PC-3 (cell line): Measurements from ENCODE around the gene MLLT3. TPM values are rescaled to one million over a fixed set of nuclear protein-coding genes. Genes with fewer than 3 reads are reported as not detected.
"Not testable (repeated sequence)": the region's sequence is repeated elsewhere in the genome, so short reads cannot be mapped to it uniquely, and the experiment has no call there.

Source experiments
- ATAC-seq: fragments of 200-7000 bp; cut with Tn5 transposase; 2 replicates; pipeline ENCODE4 v1.9.1; 2020; ENCODE audit warnings: mild to moderate bottlenecking, moderate library complexity
- BruUV-seq: library from RNA; stranded (reverse); fragments of 400-500 nt; replicated peaks from 2 replicates; lab custom pipeline; 2021; lab: Mats Ljungman, UMichigan
- CTCF ChIA-PET: fragments of 300-600 bp; sonication (Branson Sonifier 250); formaldehyde crosslinking; loops from one replicate; lab custom pipeline; 2022; ENCODE audit warnings: antibody characterized with exemption; lab: Charles Lee
- POLR2A ChIA-PET: fragments of 300-600 bp; sonication (Branson Sonifier 250); formaldehyde crosslinking; loops from one replicate; lab custom pipeline; 2022; ENCODE audit warnings: antibody characterized with exemption; ENCODE audit not compliant: unreplicated experiment; lab: Charles Lee
- DNase-seq: peaks from one replicate; pipeline ENCODE4 v3.0.0-alpha.2; 2015
- H2AFZ ChIP-seq: fragments of 300-600 bp; sonication (generic); 2 replicates; pipeline ENCODE4 v1.6.0; 2016; ENCODE audit warnings: antibody characterized with exemption, low read length
- H3F3A ChIP-seq: fragments of 300-600 bp; sonication (generic); one replicate; pipeline ENCODE4 v1.6.0; 2017; ENCODE audit warnings: antibody characterized with exemption, low read length, control low read depth, mild to moderate bottlenecking; ENCODE audit not compliant: unreplicated experiment
- H3K27ac ChIP-seq: fragments of 300-600 bp; sonication (generic); 2 replicates; pipeline ENCODE4 v1.5.1; 2016; ENCODE audit warnings: mild to moderate bottlenecking, low read length
- H3K27me3 ChIP-seq: fragments of 300-600 bp; sonication (generic); 2 replicates; pipeline ENCODE4 v1.6.1; 2016; ENCODE audit warnings: low read length, mixed read lengths
- H3K36me3 ChIP-seq: fragments of 300-600 bp; sonication (generic); 2 replicates; pipeline ENCODE4 v1.6.1; 2016; ENCODE audit warnings: low read depth, mixed run types, low read length, mixed read lengths
- H3K4me1 ChIP-seq: fragments of 300-600 bp; sonication (generic); 2 replicates; pipeline ENCODE4 v1.5.1; 2016; ENCODE audit warnings: low read length; ENCODE audit not compliant: insufficient read depth
- H3K4me2 ChIP-seq: fragments of 300-600 bp; sonication (generic); 2 replicates; pipeline ENCODE4 v1.6.0; 2016; ENCODE audit warnings: low read length
- H3K4me3 ChIP-seq: fragments of 300-600 bp; sonication (generic); 2 replicates; pipeline ENCODE4 v1.5.1; 2016; ENCODE audit warnings: mild to moderate bottlenecking, low read length, mixed read lengths
- H3K79me2 ChIP-seq: fragments of 300-600 bp; sonication (generic); 2 replicates; pipeline ENCODE4 v1.6.1; 2017; ENCODE audit warnings: low read length, mixed read lengths
- H3K9ac ChIP-seq: fragments of 300-600 bp; sonication (generic); 2 replicates; pipeline ENCODE4 v1.6.0; 2016; ENCODE audit warnings: mild to moderate bottlenecking, low read length
- H3K9me2 ChIP-seq: fragments of 300-600 bp; sonication (generic); replicated peaks from 2 replicates; pipeline ENCODE4 v1.6.1; 2016; ENCODE audit warnings: mixed run types, low read length, mixed read lengths
- H3K9me3 ChIP-seq: fragments of 300-600 bp; sonication (generic); 2 replicates; pipeline ENCODE4 v1.6.1; 2016; ENCODE audit warnings: low read length, mixed read lengths
- H4K20me1 ChIP-seq: fragments of 300-600 bp; sonication (generic); 2 replicates; pipeline ENCODE4 v1.6.1; 2016; ENCODE audit warnings: low read length, mixed read lengths
- EZH2 ChIP-seq: fragments of 300-600 bp; sonication (generic); IDR thresholded peaks from one replicate; pipeline ENCODE4 v1.6.1; 2017; ENCODE audit warnings: antibody characterized with exemption, mild to moderate bottlenecking, low read length; ENCODE audit not compliant: unreplicated experiment
- EZH2phosphoT487 ChIP-seq: fragments of 300-600 bp; sonication (generic); IDR thresholded peaks from 2 replicates; pipeline ENCODE4 v1.6.1; 2018; ENCODE audit warnings: mild to moderate bottlenecking, antibody characterized with exemption, low read length, borderline replicate concordance
- intact Hi-C: fragments of 100-400 bp; cut with micrococcal nuclease; formaldehyde crosslinking; loops from 2 replicates; pipeline ENCODE4 v1.9.0; 2023
- total RNA-seq: library from RNA; depleted of rRNA; stranded (reverse); fragments of >200 nt; gene quantifications from 2 replicates; pipeline ENCODE4 v1.2.3, GENCODE V29; 2014
- TF ChIP-seq, protein P1 (sequence below): fragments of 300-600 bp; sonication (generic); conservative IDR thresholded peaks from 2 replicates; pipeline ENCODE4 v1.5.1; 2017; ENCODE audit warnings: antibody characterized with exemption, low read depth, mild to moderate bottlenecking, low read length

The MLLT3 gene
- total RNA-seq, 1 experiment from 2014 or later: 7.1 TPM

DNA sequence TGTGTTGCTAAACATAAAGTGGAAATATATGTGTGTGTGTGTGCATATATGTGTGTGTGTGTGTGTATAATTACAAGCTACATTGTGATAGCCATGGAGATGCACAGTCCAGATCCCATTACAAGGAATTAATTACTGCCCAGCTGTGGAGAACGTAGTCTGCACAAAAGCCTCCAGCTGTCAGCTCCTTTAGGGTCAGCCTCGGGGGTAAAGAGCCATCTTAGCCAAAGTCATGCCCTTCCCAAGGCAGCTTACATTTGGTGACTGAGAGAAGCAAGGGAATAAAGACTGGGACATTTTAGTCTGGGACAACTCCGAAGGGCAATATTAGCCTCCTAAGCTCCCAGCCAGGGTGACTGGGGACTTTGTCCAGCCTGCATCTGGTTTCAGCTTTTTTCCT is 39.9 kb upstream of the MLLT3 start:
- H3K27ac ChIP-seq: no peak overlapping the region
- POLR2A ChIA-PET: no interaction called here
- no peaks in the 10 kb centered on the region for H3K36me3 ChIP-seq
- no peak overlapping the region for H3K9ac ChIP-seq
- TF ChIP-seq EZH2 (no peak), EZH2phosphoT487 (no peak)
- TF ChIP-seq, protein P1, sequence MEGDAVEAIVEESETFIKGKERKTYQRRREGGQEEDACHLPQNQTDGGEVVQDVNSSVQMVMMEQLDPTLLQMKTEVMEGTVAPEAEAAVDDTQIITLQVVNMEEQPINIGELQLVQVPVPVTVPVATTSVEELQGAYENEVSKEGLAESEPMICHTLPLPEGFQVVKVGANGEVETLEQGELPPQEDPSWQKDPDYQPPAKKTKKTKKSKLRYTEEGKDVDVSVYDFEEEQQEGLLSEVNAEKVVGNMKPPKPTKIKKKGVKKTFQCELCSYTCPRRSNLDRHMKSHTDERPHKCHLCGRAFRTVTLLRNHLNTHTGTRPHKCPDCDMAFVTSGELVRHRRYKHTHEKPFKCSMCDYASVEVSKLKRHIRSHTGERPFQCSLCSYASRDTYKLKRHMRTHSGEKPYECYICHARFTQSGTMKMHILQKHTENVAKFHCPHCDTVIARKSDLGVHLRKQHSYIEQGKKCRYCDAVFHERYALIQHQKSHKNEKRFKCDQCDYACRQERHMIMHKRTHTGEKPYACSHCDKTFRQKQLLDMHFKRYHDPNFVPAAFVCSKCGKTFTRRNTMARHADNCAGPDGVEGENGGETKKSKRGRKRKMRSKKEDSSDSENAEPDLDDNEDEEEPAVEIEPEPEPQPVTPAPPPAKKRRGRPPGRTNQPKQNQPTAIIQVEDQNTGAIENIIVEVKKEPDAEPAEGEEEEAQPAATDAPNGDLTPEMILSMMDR: no peak
- no peaks in the 10 kb centered on the region for H3K9me3 ChIP-seq
- CTCF ChIA-PET: no interaction called here
- no TSS peak for BruUV-seq
- intact Hi-C loops: no loop called here
- no peaks in the 10 kb centered on the region for H3K9me2 ChIP-seq
- H2AFZ ChIP-seq: no peak overlapping the region
- H3F3A ChIP-seq: no peaks in the 10 kb centered on the region
- peaks cover 30% of the 10 kb centered on the region for H3K79me2 ChIP-seq
- DNase-seq: no peak
- H4K20me1 ChIP-seq: no peaks in the 10 kb centered on the region
- ATAC-seq: no peak
- no peak overlapping the region for H3K4me2 ChIP-seq
- H3K4me3 ChIP-seq: no peak overlapping the region
- peaks cover 8% of the 10 kb centered on the region for H3K4me1 ChIP-seq
- no peaks in the 10 kb centered on the region for H3K27me3 ChIP-seq

DNA sequence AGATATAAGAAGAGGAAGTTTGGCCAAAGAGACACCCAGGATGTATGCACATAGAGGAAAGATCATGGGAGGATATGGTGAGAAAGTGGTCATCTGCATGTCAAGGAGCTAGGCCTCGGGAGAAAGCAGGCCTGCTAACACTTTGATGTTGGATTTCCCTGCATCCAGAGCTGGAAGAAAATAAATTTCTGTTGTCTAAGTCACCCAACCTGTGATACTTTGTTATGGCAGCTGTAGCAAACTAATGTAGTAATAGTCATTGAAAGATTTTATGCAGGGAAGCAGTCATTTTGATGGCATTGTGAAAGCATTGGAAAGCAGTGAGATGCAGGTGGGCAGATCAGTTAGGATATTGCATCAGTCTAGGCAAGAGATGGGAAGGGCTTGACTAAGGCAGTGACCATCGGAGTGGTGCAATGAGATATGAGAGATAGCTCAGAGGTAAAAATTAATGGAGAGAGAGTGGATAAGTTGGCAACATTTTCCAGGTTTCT is 37.2 kb upstream of the MLLT3 start:
- no TSS peak for BruUV-seq
- Histone ChIP-seq H3K9ac (no peak overlapping the region), H3K36me3 (no peaks in the 10 kb centered on the region), H3K27ac (no peak overlapping the region), H3K27me3 (no peaks in the 10 kb centered on the region), H3K79me2 (peaks cover 30% of the 10 kb centered on the region), H3K9me3 (no peaks in the 10 kb centered on the region), H3K4me2 (peak overlapping the region; percentile 82), H3K4me1 (peaks cover 8% of the 10 kb centered on the region), H3K4me3 (peak overlapping the region; percentile 70), H3F3A (no peaks in the 10 kb centered on the region), H4K20me1 (no peaks in the 10 kb centered on the region), H3K9me2 (no peaks in the 10 kb centered on the region), H2AFZ (no peak overlapping the region)
- POLR2A ChIA-PET: no interaction called here
- TF ChIP-seq EZH2phosphoT487: no peak
- no peak for TF ChIP-seq EZH2
- TF ChIP-seq, protein P1: no peak
- CTCF ChIA-PET: no interaction called here
- DNase-seq (no peak), ATAC-seq (no peak)
- intact Hi-C loops: no loop called here

DNA sequence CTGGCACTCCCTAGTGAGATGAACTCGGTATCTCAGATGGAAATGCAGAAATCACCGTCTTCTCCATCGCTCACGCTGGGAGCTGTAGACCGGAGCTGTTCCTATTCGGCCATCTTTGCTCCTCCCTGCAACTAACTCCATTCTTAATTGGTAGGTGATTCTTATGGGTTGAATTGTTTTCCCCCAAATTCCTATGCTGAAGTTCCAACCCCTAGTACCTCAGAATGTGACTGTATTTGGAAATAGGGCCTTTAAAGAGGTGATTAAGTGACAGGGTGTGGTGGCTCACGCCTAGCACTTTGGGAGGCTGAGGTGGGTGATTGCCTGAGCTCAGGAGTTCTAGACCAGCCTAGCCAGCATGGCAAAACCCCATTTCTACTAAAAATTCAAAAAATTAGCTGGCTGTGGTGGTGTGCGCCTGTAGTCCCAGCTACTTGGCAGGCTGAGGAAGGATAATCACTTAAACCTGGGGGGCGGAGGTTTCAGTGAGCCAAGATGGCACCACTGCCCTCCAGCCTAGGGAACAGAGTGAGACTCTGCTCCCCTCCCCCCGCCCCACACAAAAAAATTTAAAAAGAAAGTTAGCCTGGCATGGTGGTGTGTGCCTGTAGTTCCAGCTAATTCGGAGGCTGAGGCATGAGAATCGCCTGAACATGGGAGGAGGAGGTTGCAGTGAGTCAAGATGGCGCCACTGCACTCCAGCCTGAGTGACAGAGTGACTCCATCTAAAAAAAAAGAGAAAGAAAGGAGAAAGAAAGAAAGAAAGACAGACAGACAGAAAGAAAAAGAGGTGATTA is 36.6 kb upstream of the MLLT3 start:
- H2AFZ ChIP-seq: peak overlapping the region; percentile 73
- DNase-seq: peak; percentile 20
- no peaks in the 10 kb centered on the region for H3F3A ChIP-seq
- no peaks in the 10 kb centered on the region for H3K36me3 ChIP-seq
- peak overlapping the region; percentile 56 for H3K9ac ChIP-seq
- H3K9me3 ChIP-seq: no peaks in the 10 kb centered on the region
- ATAC-seq: peak; percentile 63
- ChIA-PET CTCF (no interaction called here), POLR2A (no interaction called here)
- H3K27me3 ChIP-seq: no peaks in the 10 kb centered on the region
- peak overlapping the region; percentile 82 for H3K4me2 ChIP-seq
- intact Hi-C loops: no loop called here
- peaks cover 8% of the 10 kb centered on the region for H3K4me1 ChIP-seq
- no peaks in the 10 kb centered on the region for H3K9me2 ChIP-seq
- BruUV-seq: TSS peak; percentile 74
- TF ChIP-seq EZH2 (no peak), EZH2phosphoT487 (no peak)
- TF ChIP-seq, protein P1: no peak
- no peaks in the 10 kb centered on the region for H4K20me1 ChIP-seq
- peaks cover 26% of the 10 kb centered on the region for H3K79me2 ChIP-seq
- peak overlapping the region; percentile 70 for H3K4me3 ChIP-seq
- no peak overlapping the region; the same call in 1 of the 2 replicates for H3K27ac ChIP-seq

DNA sequence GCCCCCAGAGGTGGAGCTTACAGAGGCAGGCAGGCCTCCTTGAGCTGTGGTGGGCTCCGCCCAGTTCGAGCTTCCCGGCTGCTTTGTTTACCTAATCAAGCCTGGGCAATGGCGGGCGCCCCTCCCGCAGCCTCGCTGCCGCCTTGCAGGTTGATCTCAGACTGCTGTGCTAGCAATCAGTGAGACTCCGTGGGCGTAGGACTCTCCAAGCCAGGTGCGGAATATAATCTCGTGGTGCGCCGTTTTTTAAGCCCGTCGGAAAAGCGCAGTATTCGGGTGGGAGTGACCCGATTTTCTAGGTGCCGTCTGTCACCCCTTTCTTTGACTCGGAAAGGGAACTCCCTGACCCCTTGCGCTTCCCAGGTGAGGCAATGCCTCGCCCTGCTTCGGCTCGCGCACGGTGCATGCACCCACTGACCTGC is 36.0 kb upstream of the MLLT3 start:
- H3K79me2 ChIP-seq: peaks cover 26% of the 10 kb centered on the region
- CTCF ChIA-PET, ATAC-seq: not testable (repeated sequence)

More for the DNA sequence above, 36.0 kb upstream of the MLLT3 start:
- H4K20me1 ChIP-seq, intact Hi-C loops, H3K4me1 ChIP-seq, DNase-seq, H3K27me3 ChIP-seq, H3K27ac ChIP-seq, H3F3A ChIP-seq, H3K36me3 ChIP-seq, H3K9me3 ChIP-seq, H3K9me2 ChIP-seq, BruUV-seq: not testable (repeated sequence)
- Histone ChIP-seq H3K4me2 (peak overlapping the region; percentile 82), H2AFZ (peak overlapping the region; percentile 73), H3K9ac (peak overlapping the region; percentile 56), H3K4me3 (peak overlapping the region; percentile 70)
- POLR2A ChIA-PET: interaction anchor here (0.6 kb wide), 1 partner anchor 107 kb away, joined by 4 read pairs; no protein-coding TSS in a partner anchor
